Raji (cell line): Measurements from ENCODE around the gene AKR1B15.

Experiments used
- POLR2A ChIP-seq: IDR thresholded peaks from 2 replicates; pipeline ENCODE4 v1.6.1; 2011; ENCODE audit warnings: low read depth, low read length, control low read depth; ENCODE audit not compliant: insufficient read depth

The AKR1B15 gene

GRCh38 chr7:134548877-134549276 is at the start of gene AKR1B15:
AKR1B15 (plus strand) TSS chr7:134549110; CDS start chr7:134564620, 15,510 bp downstream.
- no peak for TF ChIP-seq POLR2A

GRCh38 chr7:134500406-134500805 is 48.5 kb upstream of the AKR1B15 start:
- TF ChIP-seq POLR2A: no peak

DNA sequence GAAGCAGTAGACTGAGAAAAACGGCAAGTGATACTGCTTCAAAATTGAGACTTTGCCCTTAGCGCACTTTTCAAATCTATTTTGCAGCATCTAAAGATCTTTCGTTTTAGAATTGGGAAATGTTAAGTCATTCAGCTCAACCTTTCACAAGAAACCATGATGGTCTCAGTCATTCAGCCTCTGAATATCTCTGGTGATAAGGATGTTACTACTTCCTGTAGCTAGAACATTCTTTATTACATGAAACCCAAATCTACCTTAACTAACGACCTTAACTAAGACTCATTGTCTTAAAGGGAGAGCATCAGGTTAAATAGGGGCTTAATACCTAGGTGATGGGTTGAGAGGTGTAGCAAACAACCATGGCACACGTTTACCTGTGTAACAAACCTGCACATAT is 47.9 kb upstream of the AKR1B15 start:
- no peak for TF ChIP-seq POLR2A

DNA sequence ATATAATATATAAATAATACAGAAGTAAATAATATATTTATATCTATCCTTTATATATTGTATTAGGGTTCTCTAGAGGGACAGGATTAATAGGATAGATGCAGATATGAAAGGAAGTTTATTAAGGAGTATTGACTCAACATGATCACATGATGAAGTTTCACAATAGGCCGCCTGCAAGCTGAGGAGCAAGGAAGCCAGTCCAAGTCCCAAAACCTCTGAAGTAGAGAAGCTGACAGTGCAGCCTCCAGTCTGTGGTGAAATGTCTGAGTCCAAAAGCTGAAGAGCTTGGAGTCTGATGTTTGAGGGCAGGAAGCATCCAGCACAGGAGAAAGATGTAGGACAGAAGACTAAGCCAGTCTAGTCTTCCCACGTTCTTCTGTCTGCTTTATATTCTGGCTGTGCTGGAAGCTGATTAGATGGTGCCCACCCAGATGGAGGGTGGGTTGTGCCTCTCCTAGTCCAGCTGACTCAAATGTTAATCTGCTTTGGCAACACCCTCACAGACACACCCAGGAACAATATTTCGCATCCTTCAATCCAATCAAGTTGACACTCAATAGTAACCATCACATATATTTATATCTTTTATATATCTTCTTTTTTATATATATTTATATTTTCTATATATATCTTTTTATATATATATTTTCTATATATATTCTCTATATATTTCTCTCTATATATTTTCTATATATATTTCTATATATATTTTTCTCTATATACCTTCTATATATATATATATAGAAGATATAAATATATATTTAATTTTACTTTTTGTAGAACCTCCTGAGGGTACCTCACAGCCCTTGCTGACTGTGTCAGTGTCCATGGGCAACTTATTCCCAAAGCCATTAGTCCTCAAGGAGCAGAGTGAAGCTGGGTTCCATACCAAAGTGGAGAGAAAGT is 46.2 kb upstream of the AKR1B15 start:
- TF ChIP-seq POLR2A: no peak

- no peak for TF ChIP-seq POLR2A
Observed at GRCh38 chr7:134504660-134505164, 44.2 kb upstream of the AKR1B15 start.

- TF ChIP-seq POLR2A: no peak
Observed at GRCh38 chr7:134505856-134506255, 43.1 kb upstream of the AKR1B15 start.

GRCh38 chr7:134509010-134509409 is 39.9 kb upstream of the AKR1B15 start:
- TF ChIP-seq POLR2A: no peak

DNA sequence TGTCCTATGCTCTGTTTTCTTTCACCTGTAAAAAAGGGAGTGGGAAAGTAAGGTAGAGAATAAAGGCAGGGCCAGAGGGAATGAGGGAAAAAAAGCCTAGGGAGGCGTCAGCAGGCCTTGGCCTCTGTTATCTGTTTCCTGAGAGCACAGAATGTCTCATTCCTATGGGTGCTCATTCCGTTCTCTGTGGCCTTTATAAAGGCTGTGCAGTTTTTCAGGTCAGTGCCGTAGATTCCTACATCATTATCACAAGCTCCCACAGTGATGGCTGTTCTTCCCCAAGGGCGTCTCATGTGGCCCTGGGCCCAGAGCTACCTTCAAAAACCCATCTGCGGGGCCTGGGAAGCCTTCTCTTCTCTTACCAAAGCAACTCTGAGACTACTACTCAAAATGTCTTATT is 38.3 kb upstream of the AKR1B15 start:
- TF ChIP-seq POLR2A: no peak

DNA sequence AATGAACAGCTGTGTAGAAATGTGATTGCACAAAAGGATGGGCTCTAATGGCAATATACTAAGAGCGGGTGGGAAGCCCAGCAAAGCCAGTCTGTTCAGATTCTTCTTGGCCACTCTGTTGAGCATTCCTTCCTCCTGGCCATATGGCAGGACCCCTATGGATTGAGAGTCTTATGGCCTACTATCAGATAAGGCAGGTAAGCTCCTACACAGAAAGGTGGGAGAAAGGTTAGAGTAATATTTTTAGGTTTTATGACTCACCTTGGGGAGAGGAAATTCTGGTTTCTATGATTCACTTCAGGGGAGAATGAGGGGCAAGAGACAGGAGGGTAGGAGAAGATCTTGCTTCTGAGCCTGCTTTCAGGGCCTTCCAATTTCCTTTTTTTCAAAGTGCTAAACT is 36.6 kb upstream of the AKR1B15 start:
- no peak for TF ChIP-seq POLR2A

DNA sequence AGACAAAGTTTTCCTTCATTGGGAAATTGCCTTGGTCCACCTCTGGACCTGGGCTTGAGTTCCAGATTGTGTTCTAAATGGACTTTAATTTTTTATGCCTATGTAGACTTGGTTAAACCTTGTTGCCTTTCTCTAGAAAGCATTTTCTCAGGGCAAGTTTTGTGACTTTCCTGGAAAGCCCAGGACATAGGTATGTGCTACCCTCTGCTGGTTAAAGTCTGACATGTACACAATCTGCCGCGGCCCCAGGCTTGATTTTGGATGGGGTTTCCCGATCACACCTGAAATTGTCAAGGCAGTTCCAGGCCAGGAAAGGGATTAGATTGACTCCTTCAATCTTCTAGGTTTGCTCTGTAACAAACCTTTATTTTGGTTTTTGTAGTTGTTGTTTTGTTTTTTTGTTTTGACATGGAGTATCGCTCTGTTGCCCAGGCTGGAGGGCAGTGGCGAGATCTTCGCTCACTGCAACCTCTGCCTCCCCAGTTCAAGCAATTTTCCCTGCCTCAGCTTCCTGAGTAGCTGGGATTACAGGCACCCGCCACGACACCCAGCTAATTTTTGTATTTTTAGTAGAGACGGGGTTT is 35.6 kb upstream of the AKR1B15 start:
- TF ChIP-seq POLR2A: no peak

- TF ChIP-seq POLR2A: no peak
Observed at GRCh38 chr7:134514106-134514505, 34.8 kb upstream of the AKR1B15 start.

DNA sequence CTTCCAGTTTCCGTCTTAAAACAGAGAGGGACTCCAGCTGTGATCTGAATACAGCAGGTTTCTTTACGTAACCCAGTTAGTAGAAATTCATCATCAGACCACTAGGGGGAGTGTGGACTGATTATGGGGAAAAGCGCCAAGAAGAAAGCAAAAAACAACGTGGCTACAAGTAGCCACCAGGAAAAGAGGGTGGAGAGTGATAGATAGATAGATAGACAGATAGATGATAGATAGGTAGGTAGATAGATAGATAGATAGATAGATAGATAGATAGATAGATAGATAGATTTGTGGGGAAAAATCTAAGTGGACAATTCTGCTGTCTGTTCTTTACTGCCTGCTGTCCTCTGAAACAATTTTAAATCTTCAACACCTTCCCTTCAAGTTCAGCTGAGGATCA is 34.2 kb upstream of the AKR1B15 start:
- no peak for TF ChIP-seq POLR2A

DNA sequence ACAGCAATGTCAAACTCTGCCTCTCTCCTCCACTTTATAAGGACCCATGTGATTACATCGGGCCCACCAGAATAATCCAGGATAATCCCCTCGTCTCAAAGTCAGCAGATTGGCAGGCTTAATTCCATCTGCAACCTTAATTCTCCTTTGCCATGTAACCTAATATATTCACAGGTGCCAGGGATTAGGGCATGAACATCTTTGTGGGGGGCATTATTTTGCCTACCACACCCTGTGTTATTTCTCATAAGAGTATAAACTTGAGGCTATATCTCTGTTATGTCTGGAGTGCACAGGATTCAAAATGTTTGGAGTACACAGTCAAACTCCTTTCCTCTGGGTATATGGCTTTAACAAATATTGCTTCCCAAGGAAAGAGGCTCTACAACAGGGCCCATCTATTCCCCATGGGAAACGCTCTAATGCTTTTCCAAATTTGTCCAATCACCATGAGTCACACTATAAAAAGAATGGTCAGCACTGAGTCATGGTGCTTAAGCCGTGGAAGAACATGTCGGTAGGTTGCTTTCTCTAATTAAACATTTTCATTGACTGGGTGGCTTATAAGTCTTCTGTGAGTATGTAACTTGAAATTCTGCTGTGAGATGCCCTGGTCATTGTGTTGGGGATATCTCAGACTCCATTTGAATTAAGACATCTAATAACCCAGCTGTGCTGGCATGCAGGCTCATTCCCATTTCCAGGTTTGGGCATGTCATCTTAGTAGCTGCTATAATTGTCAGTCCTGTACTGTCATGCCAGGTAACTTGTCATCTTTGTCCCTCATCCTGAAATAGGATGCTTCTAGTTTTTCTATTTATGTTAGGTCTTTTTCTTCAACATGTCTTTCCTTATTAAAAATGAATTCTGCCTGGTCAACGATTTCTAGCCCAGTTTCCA is 33.1 kb upstream of the AKR1B15 start:
- TF ChIP-seq POLR2A: no peak

DNA sequence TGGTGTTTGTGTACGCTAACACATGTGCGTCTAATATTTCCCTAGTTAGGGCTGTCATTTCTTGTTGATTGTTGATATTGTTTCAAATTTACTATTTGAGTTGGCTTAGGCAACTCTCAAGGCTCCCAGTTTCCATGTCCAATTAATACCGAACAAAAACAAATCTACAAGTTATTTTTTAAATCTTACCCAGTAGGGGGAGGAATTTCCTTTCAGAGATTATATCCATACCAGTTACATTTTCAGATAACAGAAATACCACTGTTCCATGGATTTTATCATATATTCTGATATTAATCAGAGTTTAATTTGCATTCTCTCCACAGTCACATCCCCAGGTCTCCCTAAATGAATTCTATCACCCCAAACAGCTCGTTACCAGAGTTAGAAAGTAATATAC is 28.8 kb upstream of the AKR1B15 start:
- TF ChIP-seq POLR2A: no peak

DNA sequence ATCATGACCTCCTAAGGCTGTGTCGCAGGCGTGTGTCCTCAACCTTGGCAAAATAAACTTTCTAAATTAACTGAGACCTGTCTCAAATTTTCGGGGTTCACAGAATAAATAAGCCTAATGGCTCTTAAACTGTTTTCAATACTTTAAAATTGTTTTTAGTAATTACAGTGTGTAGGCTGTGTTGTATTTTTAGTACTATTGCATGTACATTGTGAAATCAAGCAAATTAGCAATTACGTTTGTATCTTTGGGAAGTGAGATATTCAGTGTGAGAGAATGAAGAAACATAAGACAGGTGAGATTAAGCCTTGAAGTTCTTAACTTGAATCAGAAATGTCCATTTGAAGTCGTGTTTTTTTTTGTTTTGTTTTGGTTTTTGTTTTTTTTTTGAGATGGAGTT is 26.3 kb upstream of the AKR1B15 start:
- no peak for TF ChIP-seq POLR2A
